Suprapubic skin (tissue), 4 donors: ENCODE measurements around the gene CHRNB2.

ENCODE experiments used
- EP300 ChIP-seq: sonication (generic); formaldehyde crosslinking; IDR thresholded peaks from one replicate; pipeline ENCODE4 v1.6.1; 2017; ENCODE audit warnings: antibody characterized with exemption
- POLR2A ChIP-seq, 2 donors: fragments of 450-650 bp; IDR thresholded peaks; one replicate each; pipeline ENCODE4 v1.6.1; 2017; ENCODE audit warnings: antibody characterized with exemption in 2 of 2, mild to moderate bottlenecking in 2 of 2, moderate library complexity in 2 of 2
- POLR2AphosphoS5 ChIP-seq, 3 donors: sonication (generic); formaldehyde crosslinking; IDR thresholded peaks; one replicate each; pipeline ENCODE4 v1.6.1; 2017; ENCODE audit warnings: antibody characterized with exemption in 3 of 3
- TF ChIP-seq, protein P1 (sequence below), 2 donors: fragments of 200-600 bp in 1 of 2; fragments of 450-650 bp in 1 of 2; sonication (generic) in 1 of 2; IDR thresholded peaks; one replicate each; pipeline ENCODE4 v1.5.1; 2016 to 2019; ENCODE audit warnings: antibody characterized with exemption in 2 of 2, mild to moderate bottlenecking in 1 of 2, moderate library complexity in 1 of 2

DNA sequence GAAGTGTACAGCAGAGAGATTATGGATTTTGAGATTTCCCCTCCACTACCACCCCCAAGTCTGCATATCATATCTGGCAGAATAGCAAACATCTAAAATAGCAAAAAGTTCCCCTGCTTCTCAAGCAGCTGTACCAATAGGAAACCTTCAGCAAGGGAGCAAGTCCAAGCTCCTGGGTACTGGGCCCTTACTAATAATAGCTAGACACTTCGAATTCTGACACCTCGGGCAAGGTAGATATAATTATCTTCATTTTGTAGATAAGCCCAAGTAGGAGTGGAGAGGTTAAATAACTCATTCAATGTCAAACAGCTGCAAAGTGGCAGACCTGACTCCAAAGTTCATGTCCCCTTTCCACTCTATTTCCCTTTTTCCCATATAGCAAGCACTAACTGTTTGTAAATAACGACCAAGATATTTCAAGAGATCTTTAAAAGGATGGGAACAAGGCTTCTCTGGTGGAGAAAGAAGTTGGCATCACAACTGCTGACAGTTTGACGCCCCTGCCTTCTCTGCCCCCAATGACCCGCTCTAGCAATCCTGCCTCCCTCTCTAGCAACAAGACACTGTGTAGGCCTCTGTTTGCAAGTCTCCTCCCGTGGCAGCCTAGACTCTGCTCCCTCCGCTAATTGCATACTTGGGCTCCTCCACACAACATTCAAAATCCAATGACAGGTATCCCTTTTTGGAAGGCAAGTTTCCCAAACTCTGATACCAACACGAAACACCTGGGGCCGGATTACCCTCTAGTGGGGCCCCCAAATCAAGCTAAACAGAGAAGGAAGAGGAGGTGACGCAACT is 59.1 kb downstream of the CHRNB2 start:
- TF ChIP-seq, protein P1, sequence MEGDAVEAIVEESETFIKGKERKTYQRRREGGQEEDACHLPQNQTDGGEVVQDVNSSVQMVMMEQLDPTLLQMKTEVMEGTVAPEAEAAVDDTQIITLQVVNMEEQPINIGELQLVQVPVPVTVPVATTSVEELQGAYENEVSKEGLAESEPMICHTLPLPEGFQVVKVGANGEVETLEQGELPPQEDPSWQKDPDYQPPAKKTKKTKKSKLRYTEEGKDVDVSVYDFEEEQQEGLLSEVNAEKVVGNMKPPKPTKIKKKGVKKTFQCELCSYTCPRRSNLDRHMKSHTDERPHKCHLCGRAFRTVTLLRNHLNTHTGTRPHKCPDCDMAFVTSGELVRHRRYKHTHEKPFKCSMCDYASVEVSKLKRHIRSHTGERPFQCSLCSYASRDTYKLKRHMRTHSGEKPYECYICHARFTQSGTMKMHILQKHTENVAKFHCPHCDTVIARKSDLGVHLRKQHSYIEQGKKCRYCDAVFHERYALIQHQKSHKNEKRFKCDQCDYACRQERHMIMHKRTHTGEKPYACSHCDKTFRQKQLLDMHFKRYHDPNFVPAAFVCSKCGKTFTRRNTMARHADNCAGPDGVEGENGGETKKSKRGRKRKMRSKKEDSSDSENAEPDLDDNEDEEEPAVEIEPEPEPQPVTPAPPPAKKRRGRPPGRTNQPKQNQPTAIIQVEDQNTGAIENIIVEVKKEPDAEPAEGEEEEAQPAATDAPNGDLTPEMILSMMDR (IDR thresholded peaks at IDR 0.05): no peak
- TF ChIP-seq EP300 (no peak), POLR2A (IDR thresholded peaks at IDR 0.05) (no peak), POLR2AphosphoS5 (IDR thresholded peaks at IDR 0.05) (no peak)
